Astrocyte (in vitro differentiated cells and primary cell): Measurements from ENCODE around the gene TRPM7.

ENCODE experiments used
- EZH2 ChIP-seq: IDR thresholded peaks from 2 replicates; pipeline ENCODE4 v1.6.1; 2012; ENCODE audit warnings: mild to moderate bottlenecking, low read length, inconsistent platforms; ENCODE audit not compliant: insufficient read depth
- TF ChIP-seq, protein P1 (sequence below): IDR thresholded peaks from 2 replicates; pipeline ENCODE4 v1.5.1; 2011; ENCODE audit warnings: low read depth, mild to moderate bottlenecking, inconsistent platforms, low read length, moderate library complexity; ENCODE audit not compliant: insufficient read depth

DNA sequence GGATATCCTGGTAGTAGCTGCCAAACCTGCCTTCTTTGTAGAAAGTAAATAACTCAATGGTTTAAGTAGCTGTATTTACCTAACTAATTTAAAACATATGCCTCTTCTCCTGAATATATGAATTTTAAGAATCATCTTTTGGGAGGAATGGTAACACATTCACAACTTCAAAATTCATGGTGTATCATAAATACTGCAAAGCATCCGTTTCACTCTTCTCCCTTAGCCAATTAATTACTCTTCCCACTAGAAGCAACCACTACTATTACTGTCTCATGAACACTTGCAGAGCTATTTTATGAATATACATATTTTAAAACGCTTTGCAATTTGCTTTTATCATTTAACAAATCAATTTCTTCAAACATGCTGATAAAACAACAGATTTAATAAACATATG, 81.1 kb downstream of the TRPM7 start:
- no peak for TF ChIP-seq EZH2
- TF ChIP-seq, protein P1, sequence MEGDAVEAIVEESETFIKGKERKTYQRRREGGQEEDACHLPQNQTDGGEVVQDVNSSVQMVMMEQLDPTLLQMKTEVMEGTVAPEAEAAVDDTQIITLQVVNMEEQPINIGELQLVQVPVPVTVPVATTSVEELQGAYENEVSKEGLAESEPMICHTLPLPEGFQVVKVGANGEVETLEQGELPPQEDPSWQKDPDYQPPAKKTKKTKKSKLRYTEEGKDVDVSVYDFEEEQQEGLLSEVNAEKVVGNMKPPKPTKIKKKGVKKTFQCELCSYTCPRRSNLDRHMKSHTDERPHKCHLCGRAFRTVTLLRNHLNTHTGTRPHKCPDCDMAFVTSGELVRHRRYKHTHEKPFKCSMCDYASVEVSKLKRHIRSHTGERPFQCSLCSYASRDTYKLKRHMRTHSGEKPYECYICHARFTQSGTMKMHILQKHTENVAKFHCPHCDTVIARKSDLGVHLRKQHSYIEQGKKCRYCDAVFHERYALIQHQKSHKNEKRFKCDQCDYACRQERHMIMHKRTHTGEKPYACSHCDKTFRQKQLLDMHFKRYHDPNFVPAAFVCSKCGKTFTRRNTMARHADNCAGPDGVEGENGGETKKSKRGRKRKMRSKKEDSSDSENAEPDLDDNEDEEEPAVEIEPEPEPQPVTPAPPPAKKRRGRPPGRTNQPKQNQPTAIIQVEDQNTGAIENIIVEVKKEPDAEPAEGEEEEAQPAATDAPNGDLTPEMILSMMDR: no peak
